GM19193 (cell line): Measurements from ENCODE around the gene STX18.

ENCODE experiments used
- POLR2A ChIP-seq: IDR thresholded peaks from 4 replicates; pipeline ENCODE4 v1.6.1; 2011; ENCODE audit not compliant: insufficient read depth, insufficient read length; ENCODE audit errors: extremely low read depth

Gene STX18

GRCh38 chr4:4471195-4471594, 70.7 kb downstream of the STX18 start:
- TF ChIP-seq POLR2A, result no peak

GRCh38 chr4:4470208-4470607, 71.6 kb downstream of the STX18 start:
- TF ChIP-seq POLR2A, result no peak

GRCh38 chr4:4462970-4463369, 78.9 kb downstream of the STX18 start:
- TF ChIP-seq POLR2A, result no peak

GRCh38 chr4:4461850-4462249, 80.0 kb downstream of the STX18 start:
- no peak for TF ChIP-seq POLR2A

GRCh38 chr4:4461178-4461577, 80.7 kb downstream of the STX18 start:
- no peak for TF ChIP-seq POLR2A

GRCh38 chr4:4460759-4461158, 81.1 kb downstream of the STX18 start:
- no peak for TF ChIP-seq POLR2A

GRCh38 chr4:4459181-4459580, 82.7 kb downstream of the STX18 start:
- TF ChIP-seq POLR2A, result no peak

GRCh38 chr4:4457803-4458553, 83.9 kb downstream of the STX18 start:
- no peak for TF ChIP-seq POLR2A

- no peak for TF ChIP-seq POLR2A
Measured at GRCh38 chr4:4456816-4457578, 84.9 kb downstream of the STX18 start.

- TF ChIP-seq POLR2A, result no peak
Measured at GRCh38 chr4:4456351-4456750, 85.5 kb downstream of the STX18 start.

- TF ChIP-seq POLR2A, result no peak
Measured at GRCh38 chr4:4455210-4455865, 86.5 kb downstream of the STX18 start.

GRCh38 chr4:4446434-4446833, 95.4 kb downstream of the STX18 start:
- no peak for TF ChIP-seq POLR2A

- no peak for TF ChIP-seq POLR2A
Measured at GRCh38 chr4:4443821-4444220, 98.0 kb downstream of the STX18 start.

- TF ChIP-seq POLR2A, result no peak
Measured at GRCh38 chr4:4440333-4441061, 101.4 kb downstream of the STX18 start.

- no peak for TF ChIP-seq POLR2A
Measured at GRCh38 chr4:4439782-4440181, 102.1 kb downstream of the STX18 start.
